Neural cell (in vitro differentiated cells): ENCODE data around the gene ITGAD. TPM values are rescaled to one million over a fixed set of nuclear protein-coding genes. Genes with fewer than 3 reads are reported as not detected.

Experiments used
- H2AFZ ChIP-seq: fragments of 200-600, 300-800 bp; sonication (generic), shearing (Covaris generic); 2 replicates; pipeline ENCODE4 v1.6.0; 2014; ENCODE audit warnings: low read depth, mild to moderate bottlenecking, antibody characterized with exemption, low read length, moderate library complexity
- H3F3A ChIP-seq: fragments of 200-600 bp; shearing (Covaris generic); 2 replicates; pipeline ENCODE4 v1.6.1; 2016; ENCODE audit warnings: mild to moderate bottlenecking, moderate library complexity, mixed read lengths, antibody characterized with exemption, low read length; ENCODE audit not compliant: insufficient read depth, poor library complexity, severe bottlenecking
- H3K27ac ChIP-seq: fragments of 200-600, 300-800 bp; sonication (generic), shearing (Covaris generic); 2 replicates; pipeline ENCODE4 v1.5.1; 2014; ENCODE audit warnings: mild to moderate bottlenecking, low read length, moderate library complexity
- H3K27me3 ChIP-seq: fragments of 300-800, 200-600 bp; sonication (generic), shearing (Covaris generic); 2 replicates; pipeline ENCODE4 v1.6.0; 2014; ENCODE audit warnings: mild to moderate bottlenecking, low read depth, low read length, moderate library complexity; ENCODE audit not compliant: insufficient read depth
- H3K36me3 ChIP-seq: fragments of 300-800, 200-600 bp; sonication (generic), shearing (Covaris generic); 2 replicates; pipeline ENCODE4 v1.5.1; 2014; ENCODE audit warnings: mild to moderate bottlenecking, antibody characterized with exemption, low read length, moderate library complexity; ENCODE audit not compliant: insufficient read depth
- H3K4me2 ChIP-seq: fragments of 300-800, 200-600 bp; sonication (generic), shearing (Covaris generic); 2 replicates; pipeline ENCODE4 v1.6.0; 2014; ENCODE audit warnings: mild to moderate bottlenecking, low read length
- H3K4me3 ChIP-seq: fragments of 300-800, 200-600 bp; sonication (generic), shearing (Covaris generic); 2 replicates; pipeline ENCODE4 v1.5.1; 2014; ENCODE audit warnings: mild to moderate bottlenecking, low read length, moderate library complexity
- H3K79me2 ChIP-seq: fragments of 200-600 bp; shearing (Covaris generic); replicated peaks from 2 replicates; pipeline ENCODE4 v1.6.0; 2014; ENCODE audit warnings: mild to moderate bottlenecking, low read length, moderate library complexity; ENCODE audit not compliant: insufficient read depth
- H3K9ac ChIP-seq: fragments of 300-800, 200-600 bp; sonication (generic), shearing (Covaris generic); 2 replicates; pipeline ENCODE4 v1.6.1; 2016; ENCODE audit warnings: mild to moderate bottlenecking, low read length, mixed read lengths
- H3K9me2 ChIP-seq: fragments of 200-600 bp; shearing (Covaris generic); 2 replicates; pipeline ENCODE4 v1.6.1; 2016; ENCODE audit warnings: mild to moderate bottlenecking, low read length, mixed read lengths; ENCODE audit not compliant: insufficient read depth
- H3K9me3 ChIP-seq: fragments of 200-600, 300-800 bp; sonication (generic), shearing (Covaris generic); 2 replicates; pipeline ENCODE4 v1.6.1; 2016; ENCODE audit warnings: mild to moderate bottlenecking, mixed run types, low read length, moderate library complexity, mixed read lengths
- H4K20me1 ChIP-seq: fragments of 200-600 bp; shearing (Covaris generic); 2 replicates; pipeline ENCODE4 v1.6.1; 2016; ENCODE audit warnings: mild to moderate bottlenecking, mixed run types; ENCODE audit not compliant: insufficient read depth
- CTCF ChIP-seq: fragments of 450-650 bp; IDR thresholded peaks from 2 replicates; pipeline ENCODE4 v1.5.1; 2014; ENCODE audit warnings: antibody characterized with exemption, mild to moderate bottlenecking, moderate library complexity; ENCODE audit not compliant: poor library complexity, severe bottlenecking
- EP300 ChIP-seq: fragments of 450-650 bp; conservative IDR thresholded peaks from 2 replicates; pipeline ENCODE4 v1.6.1; 2014; ENCODE audit warnings: antibody characterized with exemption, mild to moderate bottlenecking, moderate library complexity; ENCODE audit not compliant: poor library complexity, severe bottlenecking
- EZH2 ChIP-seq: fragments of 200-600, 300-800 bp; shearing (Covaris generic), sonication (generic); IDR thresholded peaks from 2 replicates; pipeline ENCODE4 v1.6.1; 2014; ENCODE audit warnings: antibody characterized with exemption, low read length, borderline replicate concordance, mild to moderate bottlenecking; ENCODE audit not compliant: insufficient read depth, poor library complexity, severe bottlenecking
- MXI1 ChIP-seq: fragments of 450-650 bp; conservative IDR thresholded peaks from 2 replicates; pipeline ENCODE4 v1.6.1; 2014; ENCODE audit warnings: antibody characterized with exemption, mild to moderate bottlenecking; ENCODE audit not compliant: poor library complexity, severe bottlenecking
- POLR2AphosphoS5 ChIP-seq: IDR thresholded peaks from 2 replicates; pipeline ENCODE4 v1.6.1; 2012
- RAD21 ChIP-seq: fragments of 450-650 bp; conservative IDR thresholded peaks from 2 replicates; pipeline ENCODE4 v1.6.1; 2014; ENCODE audit warnings: antibody characterized with exemption, mild to moderate bottlenecking, moderate library complexity
- SMC3 ChIP-seq: fragments of 450-650 bp; conservative IDR thresholded peaks from 2 replicates; pipeline ENCODE4 v1.6.1; 2014; ENCODE audit warnings: antibody characterized with exemption, mild to moderate bottlenecking, moderate library complexity; ENCODE audit not compliant: poor library complexity
- TAF1 ChIP-seq: IDR thresholded peaks from 2 replicates; pipeline ENCODE4 v1.6.1; 2012; ENCODE audit warnings: low read depth
- polyA plus RNA-seq: library from polyadenylated mRNA; depleted of rRNA; stranded (reverse); fragments of >200 nt; gene quantifications from 2 replicates; pipeline ENCODE4 v1.2.3, GENCODE V29; 2014
- TF ChIP-seq, protein P1 (sequence below): IDR thresholded peaks from 2 replicates; pipeline ENCODE4 v1.6.1; 2012; ENCODE audit warnings: borderline replicate concordance

Gene ITGAD
- polyA plus RNA-seq, 1 donor from 2014 or later: not detected

- Histone ChIP-seq H3K36me3 (no peaks in the 10 kb centered on the region), H3K79me2 (no peaks in the 10 kb centered on the region), H2AFZ (no peak overlapping the region), H3K27me3 (no peaks in the 10 kb centered on the region), H3K9me3 (no peaks in the 10 kb centered on the region), H3F3A (no peaks in the 10 kb centered on the region), H3K4me2 (no peak overlapping the region), H3K27ac (no peak overlapping the region), H4K20me1 (no peaks in the 10 kb centered on the region), H3K4me3 (no peak overlapping the region), H3K9me2 (no peaks in the 10 kb centered on the region), H3K9ac (no peak overlapping the region)
- TF ChIP-seq RAD21: no peak
- no peak for TF ChIP-seq MXI1
- TF ChIP-seq CTCF: no peak
- TF ChIP-seq, protein P1, sequence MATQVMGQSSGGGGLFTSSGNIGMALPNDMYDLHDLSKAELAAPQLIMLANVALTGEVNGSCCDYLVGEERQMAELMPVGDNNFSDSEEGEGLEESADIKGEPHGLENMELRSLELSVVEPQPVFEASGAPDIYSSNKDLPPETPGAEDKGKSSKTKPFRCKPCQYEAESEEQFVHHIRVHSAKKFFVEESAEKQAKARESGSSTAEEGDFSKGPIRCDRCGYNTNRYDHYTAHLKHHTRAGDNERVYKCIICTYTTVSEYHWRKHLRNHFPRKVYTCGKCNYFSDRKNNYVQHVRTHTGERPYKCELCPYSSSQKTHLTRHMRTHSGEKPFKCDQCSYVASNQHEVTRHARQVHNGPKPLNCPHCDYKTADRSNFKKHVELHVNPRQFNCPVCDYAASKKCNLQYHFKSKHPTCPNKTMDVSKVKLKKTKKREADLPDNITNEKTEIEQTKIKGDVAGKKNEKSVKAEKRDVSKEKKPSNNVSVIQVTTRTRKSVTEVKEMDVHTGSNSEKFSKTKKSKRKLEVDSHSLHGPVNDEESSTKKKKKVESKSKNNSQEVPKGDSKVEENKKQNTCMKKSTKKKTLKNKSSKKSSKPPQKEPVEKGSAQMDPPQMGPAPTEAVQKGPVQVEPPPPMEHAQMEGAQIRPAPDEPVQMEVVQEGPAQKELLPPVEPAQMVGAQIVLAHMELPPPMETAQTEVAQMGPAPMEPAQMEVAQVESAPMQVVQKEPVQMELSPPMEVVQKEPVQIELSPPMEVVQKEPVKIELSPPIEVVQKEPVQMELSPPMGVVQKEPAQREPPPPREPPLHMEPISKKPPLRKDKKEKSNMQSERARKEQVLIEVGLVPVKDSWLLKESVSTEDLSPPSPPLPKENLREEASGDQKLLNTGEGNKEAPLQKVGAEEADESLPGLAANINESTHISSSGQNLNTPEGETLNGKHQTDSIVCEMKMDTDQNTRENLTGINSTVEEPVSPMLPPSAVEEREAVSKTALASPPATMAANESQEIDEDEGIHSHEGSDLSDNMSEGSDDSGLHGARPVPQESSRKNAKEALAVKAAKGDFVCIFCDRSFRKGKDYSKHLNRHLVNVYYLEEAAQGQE: no peak
- no peak for TF ChIP-seq SMC3
- no peak for TF ChIP-seq EP300
- no peak for TF ChIP-seq POLR2AphosphoS5
- TF ChIP-seq TAF1: no peak
- no peak for TF ChIP-seq EZH2
Measured at GRCh38 chr16:31376705-31377104, 16.4 kb upstream of the ITGAD start.

DNA sequence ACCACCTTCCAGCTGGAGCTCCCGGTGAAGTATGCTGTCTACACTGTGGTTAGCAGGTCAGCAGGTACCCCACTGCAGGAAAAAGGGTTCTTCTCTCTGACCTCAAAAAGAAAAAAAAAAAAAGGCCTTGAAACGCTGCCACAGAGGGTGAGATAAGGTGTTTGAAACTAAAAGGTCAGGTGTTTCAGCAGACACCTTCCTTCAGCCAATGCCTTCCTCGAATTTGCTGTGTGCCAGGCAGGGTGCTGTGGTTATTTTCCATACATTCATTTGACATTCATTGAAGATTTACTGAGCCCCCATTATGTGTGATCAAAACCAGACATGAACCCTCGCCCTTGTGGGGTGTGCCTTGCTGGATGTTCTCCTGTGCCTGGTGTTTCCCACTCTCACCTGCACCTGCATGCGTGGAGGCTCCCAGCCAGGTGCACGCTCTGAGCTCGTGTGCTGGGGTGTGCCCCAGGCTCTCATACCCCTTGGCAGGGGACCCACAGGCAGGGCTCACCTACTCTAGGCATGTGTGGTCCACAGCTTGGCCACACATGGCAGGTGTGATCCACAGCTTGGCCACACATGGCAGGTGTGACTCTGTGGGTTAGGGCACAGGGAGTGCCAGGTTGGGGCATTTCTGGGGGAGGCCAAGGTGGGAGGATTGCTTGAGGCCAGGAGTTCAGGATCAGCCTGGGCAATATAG, 15.8 kb upstream of the ITGAD start:
- H3K36me3 ChIP-seq: no peaks in the 10 kb centered on the region
- no peak overlapping the region for H3K4me2 ChIP-seq
- H3K4me3 ChIP-seq: no peak overlapping the region
- H2AFZ ChIP-seq: no peak overlapping the region
- H3K27me3 ChIP-seq: no peaks in the 10 kb centered on the region
- no peaks in the 10 kb centered on the region for H3F3A ChIP-seq
- no peak overlapping the region for H3K9ac ChIP-seq
- no peaks in the 10 kb centered on the region for H3K9me2 ChIP-seq
- H3K79me2 ChIP-seq: no peaks in the 10 kb centered on the region
- H4K20me1 ChIP-seq: no peaks in the 10 kb centered on the region
- TF ChIP-seq, protein P1: no peak
- TF ChIP-seq RAD21 (no peak), POLR2AphosphoS5 (no peak), CTCF (no peak), EZH2 (no peak), TAF1 (no peak), MXI1 (no peak), EP300 (no peak), SMC3 (no peak)
- H3K9me3 ChIP-seq: no peaks in the 10 kb centered on the region
- H3K27ac ChIP-seq: no peak overlapping the region
